GM12891 (cell line): Measurements from ENCODE around the gene TDP1.

Source experiments
- DNase-seq: peaks from one replicate; pipeline ENCODE4 v3.0.0; 2011; ENCODE audit warnings: low spot score; ENCODE audit not compliant: insufficient read length
- FAIRE-seq: peaks from 2 replicates; lab custom pipeline; 2011; peaks lifted over from hg19 to GRCh38; lab: Jason Lieb, UNC
- PAX5 ChIP-seq: IDR thresholded peaks from 2 replicates; pipeline ENCODE4 v1.6.1; 2011; ENCODE audit warnings: low read length, moderate library complexity, mild to moderate bottlenecking; ENCODE audit not compliant: insufficient read depth, severe bottlenecking
- POLR2A ChIP-seq: IDR thresholded peaks from 2 replicates; pipeline ENCODE4 v1.6.1; 2011; ENCODE audit warnings: low read depth, low read length, control low read depth
- POLR2AphosphoS5 ChIP-seq: IDR thresholded peaks from 2 replicates; pipeline ENCODE4 v1.6.1; 2011; ENCODE audit warnings: low read depth, low read length, control low read depth
- POU2F2 ChIP-seq: IDR thresholded peaks from 2 replicates; pipeline ENCODE4 v1.6.1; 2011; ENCODE audit warnings: low read depth, mild to moderate bottlenecking, control low read depth, low read length, moderate library complexity
- SPI1 ChIP-seq: IDR thresholded peaks from 2 replicates; pipeline ENCODE4 v1.6.1; 2011; ENCODE audit warnings: low read depth, low read length, control low read depth
- TAF1 ChIP-seq: IDR thresholded peaks from 2 replicates; pipeline ENCODE4 v1.6.1; 2011; ENCODE audit warnings: low read depth, low read length, control low read depth

TDP1 gene

DNA sequence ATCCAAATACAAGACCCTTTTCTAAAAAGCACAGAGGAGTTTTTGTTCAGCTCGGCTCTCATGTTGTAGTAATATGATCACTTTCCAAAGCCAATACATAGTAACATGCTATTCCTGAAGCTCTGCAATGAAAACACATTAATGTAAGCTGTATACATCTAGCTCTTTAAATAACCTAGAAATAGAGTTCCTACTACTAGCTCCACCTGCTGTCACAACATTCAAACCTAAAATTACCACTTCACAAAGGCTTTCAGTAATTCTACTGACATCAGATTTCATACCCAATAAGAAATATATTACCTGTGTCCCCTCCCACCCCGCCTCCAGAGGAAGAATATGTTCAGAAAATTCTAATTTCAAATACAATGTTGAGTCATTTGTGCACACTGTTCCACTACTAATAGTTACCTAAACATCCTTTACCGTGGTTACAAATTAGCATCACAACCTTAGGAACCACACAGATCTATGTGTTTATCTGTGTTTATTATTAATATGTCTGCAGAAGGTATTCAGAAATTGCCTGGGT, 19.0 kb upstream of the TDP1 start:
- TF ChIP-seq POLR2AphosphoS5 (no peak), TAF1 (no peak), PAX5 (no peak), POLR2A (no peak), SPI1 (no peak), POU2F2 (no peak)
- DNase-seq = no peak
- FAIRE-seq = no peak

DNA sequence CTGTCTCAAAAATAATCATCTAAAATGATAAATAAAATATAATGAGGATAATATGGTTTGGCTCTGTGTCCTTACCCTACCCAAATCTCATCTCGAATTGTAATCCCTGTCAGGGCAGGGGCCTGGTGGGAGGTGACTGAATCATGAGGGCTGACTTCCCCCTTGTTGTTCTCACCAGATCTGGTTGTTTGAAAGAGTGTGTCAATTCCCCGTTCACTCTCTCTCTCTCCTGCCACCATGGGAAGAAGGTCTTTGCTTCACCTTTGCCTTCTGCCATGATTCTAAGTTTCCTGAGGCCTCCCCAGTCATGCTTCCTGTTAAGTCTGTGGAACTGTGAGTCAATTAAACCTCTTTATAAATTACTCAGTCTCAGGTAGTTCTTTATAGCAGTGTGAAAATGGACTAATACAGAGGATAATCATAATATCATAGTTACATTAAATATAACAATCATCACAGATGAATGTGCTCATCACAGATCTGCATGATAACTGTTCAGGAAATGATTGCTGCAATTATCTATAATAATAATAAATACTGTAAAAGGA, 13.8 kb upstream of the TDP1 start:
- TF ChIP-seq POU2F2 (no peak), TAF1 (no peak), POLR2AphosphoS5 (no peak), SPI1 (no peak), POLR2A (no peak), PAX5 (no peak)
- FAIRE-seq (no peak), DNase-seq (no peak)

DNA sequence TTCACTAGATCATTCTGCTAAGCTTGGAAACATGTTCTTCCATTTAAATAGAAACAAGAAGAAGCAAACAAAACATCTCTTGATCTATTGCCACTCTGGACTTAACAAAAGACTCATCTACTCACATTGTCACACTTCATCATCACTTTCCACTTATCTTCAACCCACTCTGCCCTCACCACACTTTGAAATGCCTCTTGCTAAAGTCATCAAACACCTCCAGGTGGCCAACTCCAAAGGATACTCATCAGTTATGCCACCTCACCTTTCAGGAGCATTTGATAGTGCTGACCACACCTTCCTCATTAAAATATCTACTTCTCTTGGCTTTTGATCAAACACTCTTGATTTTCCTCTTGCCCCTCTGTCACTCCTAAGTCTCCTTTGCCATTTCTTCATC, 8.4 kb upstream of the TDP1 start:
- DNase-seq (no peak), FAIRE-seq (no peak)
- no peak for TF ChIP-seq POLR2AphosphoS5
- TF ChIP-seq POU2F2 = no peak
- TF ChIP-seq TAF1 = no peak

DNA sequence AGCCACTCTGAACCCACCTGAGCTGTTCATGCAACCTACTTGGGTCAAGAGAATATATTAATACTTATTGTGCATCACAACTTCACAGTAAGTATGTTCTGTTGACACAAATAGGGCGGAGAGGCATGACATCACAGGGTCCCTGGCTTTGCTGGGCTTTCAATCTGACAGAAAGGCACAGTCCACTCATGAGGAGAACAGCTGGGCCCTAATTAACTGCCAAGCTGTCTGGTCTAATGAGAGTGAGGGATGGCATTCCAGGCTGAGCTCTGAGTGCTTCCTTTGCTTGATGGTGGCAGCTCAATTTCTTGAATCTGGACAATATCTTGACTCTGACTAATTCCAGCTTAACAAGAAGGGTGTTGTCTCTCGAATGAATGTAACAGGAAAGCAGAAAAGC, 3.2 kb upstream of the TDP1 start:
- FAIRE-seq = no peak
- no peak for TF ChIP-seq POU2F2
- TF ChIP-seq SPI1 = no peak
- TF ChIP-seq POLR2AphosphoS5 = no peak
- no peak for TF ChIP-seq TAF1
- TF ChIP-seq PAX5 = no peak
- TF ChIP-seq POLR2A = no peak
- no peak for DNase-seq

DNA sequence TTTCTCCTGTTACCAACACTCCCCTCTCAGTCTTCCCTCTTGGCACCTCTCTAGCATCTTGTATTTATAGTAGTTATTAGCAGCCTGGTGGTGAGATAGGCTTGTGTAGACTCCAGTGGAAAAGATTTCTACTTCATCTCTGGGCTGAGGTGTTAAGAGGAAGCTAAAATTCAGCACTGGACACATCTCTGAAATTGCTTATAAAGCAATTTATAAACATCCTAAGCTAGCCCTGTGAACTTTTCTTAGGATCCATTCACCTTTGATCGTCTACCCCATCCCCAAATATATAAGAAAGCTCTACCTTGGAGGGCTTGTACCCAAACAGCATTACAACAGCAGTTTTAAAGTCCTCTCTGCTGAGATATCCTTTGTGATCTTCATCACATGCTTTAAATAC, 2.1 kb upstream of the TDP1 start:
- DNase-seq (no peak), FAIRE-seq (no peak)
- TF ChIP-seq TAF1 (no peak), PAX5 (no peak), POU2F2 (no peak), POLR2A (no peak), POLR2AphosphoS5 (no peak), SPI1 (no peak)

DNA sequence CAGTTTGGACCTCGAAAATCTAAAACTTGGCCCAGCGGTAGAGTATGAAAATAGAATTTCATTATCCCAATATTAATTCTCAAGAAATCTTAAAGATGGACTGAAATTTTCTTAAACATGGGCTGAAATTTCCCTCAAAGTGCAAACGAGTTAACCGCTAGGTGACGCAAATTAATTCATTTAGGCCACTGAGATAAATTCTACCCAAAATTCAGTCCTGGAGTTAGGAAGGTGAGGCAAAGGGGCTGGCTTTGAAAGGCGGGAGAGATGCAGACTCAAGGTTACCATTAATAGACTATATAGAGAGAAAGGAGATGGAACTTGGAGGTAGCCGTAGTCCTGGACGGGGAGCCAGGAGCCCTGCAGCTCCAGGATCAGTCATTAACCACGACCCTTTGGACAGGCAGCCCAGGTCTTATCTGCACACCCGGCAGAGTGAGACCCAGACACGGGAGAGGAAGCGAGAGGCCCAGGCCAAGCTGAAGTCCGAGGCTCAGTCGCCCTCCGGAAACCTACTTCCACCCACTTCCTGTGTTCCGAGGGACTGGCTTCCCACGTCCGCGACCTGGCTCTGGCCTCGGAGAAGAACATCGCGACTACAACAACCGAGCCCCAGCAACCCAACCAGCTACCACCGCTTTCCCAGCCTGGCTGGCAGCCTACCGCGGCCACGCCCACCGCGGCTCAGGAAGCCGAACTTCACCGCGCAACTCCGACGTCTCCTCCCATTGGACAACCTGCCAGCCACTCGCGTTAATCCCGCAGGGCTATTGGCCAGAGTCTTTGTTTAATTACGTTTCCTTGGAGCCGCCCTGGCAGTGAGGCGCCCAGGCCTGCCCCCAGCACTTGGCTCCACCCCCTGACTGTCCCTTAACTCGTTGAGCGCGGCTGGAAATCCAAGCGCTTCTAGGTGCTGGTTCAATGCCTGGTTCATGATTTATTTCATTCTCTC, 1.4 kb upstream of the TDP1 start, which contains the start of gene EFCAB11:
Gene EFCAB11, minus strand, starts transcription at position 661 of the 952 bp plus-strand sequence. Its CDS starts 70 bp downstream, at position 591.
- no peak for TF ChIP-seq TAF1
- no peak for TF ChIP-seq PAX5
- TF ChIP-seq POLR2AphosphoS5 = peak; percentile 41; the same call in 1 of the 2 replicates
- no peak for TF ChIP-seq POU2F2
- peak; percentile 64; the same call in 1 of the 2 replicates for TF ChIP-seq POLR2A
- peak; percentile 58 for TF ChIP-seq SPI1
- DNase-seq (peak; percentile 76), FAIRE-seq (peak; percentile 98)

DNA sequence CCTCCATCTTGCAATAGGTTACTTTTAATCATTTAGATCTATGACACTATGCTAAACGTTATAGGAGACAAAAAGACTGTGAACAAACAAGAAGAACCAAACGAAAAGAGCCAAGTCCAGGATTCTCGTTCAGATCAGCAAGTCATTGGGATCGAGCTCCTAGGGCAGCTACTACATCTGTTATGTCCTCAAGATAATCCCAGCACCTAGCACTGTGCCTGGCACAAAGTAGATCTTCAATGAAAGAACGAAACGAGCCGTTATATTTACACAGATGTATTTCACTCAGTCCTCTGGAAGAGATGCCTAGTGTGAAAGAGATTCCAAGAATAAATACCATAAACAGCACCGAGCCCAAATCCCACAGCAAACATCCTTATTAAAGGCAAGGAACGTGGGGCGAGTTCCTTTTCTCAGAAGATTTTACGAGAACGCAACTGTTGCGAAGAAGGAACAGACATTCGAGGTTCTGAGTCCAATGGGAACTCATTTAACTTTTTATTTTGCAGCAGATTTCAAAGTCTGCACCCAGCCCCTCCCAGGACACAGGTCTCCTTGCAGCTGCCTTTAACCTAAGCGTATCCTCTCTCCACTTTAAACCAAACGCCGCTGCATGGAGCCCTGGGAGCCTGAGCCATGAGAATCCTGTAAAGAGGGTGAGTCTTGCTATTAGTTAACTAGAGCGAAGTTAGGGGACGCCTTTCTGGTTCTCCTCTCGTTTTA, 544 bp upstream of the TDP1 start:
- DNase-seq (no peak), FAIRE-seq (peak; percentile 56)
- no peak for TF ChIP-seq POLR2A

DNA sequence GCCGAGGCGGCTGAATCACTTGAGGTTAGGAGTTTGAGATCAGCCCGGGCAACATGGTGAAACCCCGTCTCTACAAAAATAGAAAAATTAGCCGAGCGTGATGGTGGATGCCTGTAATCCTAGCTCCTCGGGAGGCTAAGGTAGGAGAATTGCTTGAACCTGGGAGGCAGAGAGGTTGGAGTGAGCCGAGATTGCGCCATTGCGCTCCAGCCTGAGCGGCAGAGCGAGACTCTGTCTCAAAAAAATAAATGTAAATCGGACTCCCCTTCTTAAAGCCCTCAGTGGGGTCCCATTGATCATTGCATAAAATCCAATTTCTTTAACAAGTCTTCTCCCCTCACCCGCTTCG, 908 bp downstream of the TDP1 start:
- no peak for TF ChIP-seq TAF1
- no peak for TF ChIP-seq PAX5
- TF ChIP-seq POLR2A = no peak
- TF ChIP-seq SPI1 = no peak
- TF ChIP-seq POLR2AphosphoS5 = no peak
- no peak for TF ChIP-seq POU2F2
- DNase-seq = no peak
- FAIRE-seq = no peak

DNA sequence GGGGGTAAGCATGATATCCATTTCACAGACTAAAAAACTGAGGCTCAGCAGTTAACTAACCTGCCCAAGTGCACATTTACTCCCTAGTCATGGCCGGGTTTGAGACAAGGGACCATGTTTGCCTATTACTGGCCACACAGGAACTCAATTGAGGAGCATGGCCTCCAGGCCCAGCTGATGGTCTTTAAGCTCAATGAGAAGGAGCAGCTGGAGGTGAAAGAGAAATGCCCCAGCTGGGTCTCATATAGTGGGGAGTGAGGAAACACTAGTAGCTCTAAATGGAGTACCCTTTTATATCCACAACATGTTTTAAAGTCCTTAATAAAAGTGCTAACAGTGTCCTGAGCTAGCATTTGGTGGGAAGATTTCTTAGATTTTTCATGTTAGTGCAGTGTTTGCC, 1.6 kb downstream of the TDP1 start:
- TF ChIP-seq POLR2AphosphoS5 = no peak
- no peak for TF ChIP-seq POLR2A
- no peak for TF ChIP-seq POU2F2
- TF ChIP-seq PAX5 = no peak
- no peak for TF ChIP-seq SPI1
- no peak for TF ChIP-seq TAF1
- DNase-seq (no peak), FAIRE-seq (no peak)

DNA sequence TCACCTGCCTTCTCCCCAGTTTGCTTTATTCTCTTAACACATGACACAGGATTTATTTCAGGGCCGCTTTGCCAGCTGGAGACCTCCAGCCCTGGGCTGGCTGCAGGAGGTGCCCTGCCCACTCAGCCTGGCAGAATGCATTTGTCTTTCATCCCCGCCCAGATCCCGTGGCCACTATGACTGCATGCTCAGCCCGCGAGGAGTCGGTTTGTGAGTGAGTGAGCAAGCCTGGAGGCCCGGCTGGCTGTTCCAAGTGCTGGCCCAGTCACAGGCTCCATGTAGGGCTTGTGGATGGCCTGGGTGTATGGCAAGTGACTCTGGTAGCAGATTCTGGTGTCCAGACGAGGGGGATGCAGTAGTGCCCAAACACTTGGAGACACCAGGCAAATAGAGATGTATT, 2.1 kb downstream of the TDP1 start:
- FAIRE-seq = no peak
- TF ChIP-seq TAF1 = no peak
- no peak for TF ChIP-seq POU2F2
- TF ChIP-seq POLR2AphosphoS5 = no peak
- no peak for TF ChIP-seq SPI1
- no peak for TF ChIP-seq PAX5
- no peak for TF ChIP-seq POLR2A
- DNase-seq = no peak
